Purkinje cell (primary cell): ENCODE measurements around the gene PRSS3. TPM values are rescaled to one million over a fixed set of nuclear protein-coding genes. Genes with fewer than 3 reads are reported as not detected.

Source experiments
- polyA plus RNA-seq: library from polyadenylated mRNA; unstranded; fragments of >200 nt; fragmentation: Nextera tagmentation; gene quantifications from 2 replicates; pipeline ENCODE4 v1.2.1, GENCODE V29; 2014

PRSS3 gene
- polyA plus RNA-seq = 4.4 and 26.2 TPM in 2 replicates

GRCh38 chr9:33795281-33795680 lies at the start of gene PRSS3:
Gene PRSS3, plus strand, starts transcription at chr9:33795561. Its CDS starts 13 bp downstream, at chr9:33795574.

GRCh38 chr9:33816327-33817252 lies 21.2 kb downstream of the PRSS3 start, which contains the start of gene UBE2R2:
Gene UBE2R2, plus strand, starts transcription at chr9:33817160. Its CDS starts 598 bp downstream, at chr9:33817758.

Other genes starting within 250 kb of the PRSS3 start
- 19.7 and 24.6 TPM in 2 replicates for gene UBE2R2, start 21.6 kb downstream of the PRSS3 start, polyA plus RNA-seq